HFF-Myc (cell line): ENCODE results near the gene RNF130.

Source experiments
- DNase-seq: peaks from one replicate; pipeline ENCODE4 v3.0.0-alpha.2; 2011; ENCODE audit warnings: low read depth; ENCODE audit errors: extremely low read depth
- H3K4me3 ChIP-seq: replicated peaks from 2 replicates; pipeline ENCODE4 v1.5.1; 2011; ENCODE audit warnings: low read depth, mild to moderate bottlenecking, control low read depth, low read length
- CTCF ChIP-seq: IDR thresholded peaks from 2 replicates; pipeline ENCODE4 v1.5.1; 2012; ENCODE audit warnings: mild to moderate bottlenecking, low read depth, low read length, control low read depth; ENCODE audit errors: missing control alignments

The RNF130 gene

GRCh38 chr5:180052211-180052818 is 19.2 kb downstream of the RNF130 start:
- DNase-seq: no peak
- TF ChIP-seq CTCF: no peak
- no peak overlapping the region for H3K4me3 ChIP-seq

- no peak for DNase-seq
- no peak for TF ChIP-seq CTCF
Measured at GRCh38 chr5:180050121-180050940, 21.2 kb downstream of the RNF130 start.

GRCh38 chr5:180049185-180049548 is 22.4 kb downstream of the RNF130 start:
- H3K4me3 ChIP-seq: no peak overlapping the region
- DNase-seq: no peak
- TF ChIP-seq CTCF: no peak

More at GRCh38 chr5:180050121-180050940, 21.2 kb downstream of the RNF130 start:
- H3K4me3 ChIP-seq: no peak overlapping the region

GRCh38 chr5:180047667-180048066 is 23.9 kb downstream of the RNF130 start:
- DNase-seq: no peak
- no peak overlapping the region for H3K4me3 ChIP-seq
- TF ChIP-seq CTCF: no peak

GRCh38 chr5:180046656-180047055 is 24.9 kb downstream of the RNF130 start:
- H3K4me3 ChIP-seq: no peak overlapping the region
- no peak for TF ChIP-seq CTCF
- DNase-seq: no peak

GRCh38 chr5:180045889-180046499 is 25.6 kb downstream of the RNF130 start:
- TF ChIP-seq CTCF: no peak
- H3K4me3 ChIP-seq: no peak overlapping the region
- DNase-seq: no peak
